ENCODE measurements around the gene COBLL1.

Gene COBLL1

GRCh38 chr2:164794432-164795231, 47.0 kb downstream of the COBLL1 start:
- POLR2A ChIA-PET = no interaction called here

GRCh38 chr2:164794016-164794415, 47.6 kb downstream of the COBLL1 start:
- Histone ChIP-seq H3K4me3 (ENCODE audit: low read depth, low read length) (no peak overlapping the region), H3K9me3 (ENCODE audit: control insufficient read depth, insufficient read depth, low read depth, low read length) (no peaks in the 10 kb centered on the region), H3K36me3 (ENCODE audit: control insufficient read depth in 2 of 2, insufficient read depth in 1 of 2, low read length in 2 of 2) (no peaks in the 10 kb centered on the region), H3K4me1 (ENCODE audit: control insufficient read depth, insufficient read depth, low read length) (peaks cover 12% of the 10 kb centered on the region), H3K27ac (ENCODE audit: extremely low read depth, low read depth, low read length) (no peak overlapping the region)
- TF ChIP-seq ZNF555 (tag by site-specific recombination; conservative IDR thresholded peaks at IDR 0.05) (no peak), ATF2 (tag by site-specific recombination; IDR thresholded peaks at IDR 0.05; ENCODE audit: low read depth) (no peak), ZNF37A (tag by site-specific recombination; IDR thresholded peaks at IDR 0.05) (no peak), ZNF571 (tag by site-specific recombination; IDR thresholded peaks at IDR 0.05) (no peak), OVOL3 (tag by site-specific recombination; IDR thresholded peaks at IDR 0.05) (no peak), PRDM1 (tag by site-specific recombination; IDR thresholded peaks at IDR 0.05) (no peak), BCL6B (tag by site-specific recombination; IDR thresholded peaks at IDR 0.05) (no peak), ZSCAN23 (tag by site-specific recombination; IDR thresholded peaks at IDR 0.05) (no peak), BCL11B (tag by site-specific recombination; IDR thresholded peaks at IDR 0.05; ENCODE audit: low read depth) (no peak), ZBTB1 (tag by site-specific recombination; IDR thresholded peaks at IDR 0.05) (no peak), ZNF404 (tag by site-specific recombination; IDR thresholded peaks at IDR 0.05) (no peak)
- TF ChIP-seq, protein P1, sequence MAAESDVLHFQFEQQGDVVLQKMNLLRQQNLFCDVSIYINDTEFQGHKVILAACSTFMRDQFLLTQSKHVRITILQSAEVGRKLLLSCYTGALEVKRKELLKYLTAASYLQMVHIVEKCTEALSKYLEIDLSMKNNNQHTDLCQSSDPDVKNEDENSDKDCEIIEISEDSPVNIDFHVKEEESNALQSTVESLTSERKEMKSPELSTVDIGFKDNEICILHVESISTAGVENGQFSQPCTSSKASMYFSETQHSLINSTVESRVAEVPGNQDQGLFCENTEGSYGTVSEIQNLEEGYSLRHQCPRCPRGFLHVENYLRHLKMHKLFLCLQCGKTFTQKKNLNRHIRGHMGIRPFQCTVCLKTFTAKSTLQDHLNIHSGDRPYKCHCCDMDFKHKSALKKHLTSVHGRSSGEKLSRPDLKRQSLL (tag by site-specific recombination; IDR thresholded peaks at IDR 0.05) = no peak
- ChIA-PET CTCF (interaction anchor here (0.5 kb wide), 1 partner anchor 48 kb away, joined by 3 read pairs; the partner anchor contains the start of gene COBLL1), POLR2A (no interaction called here)

More at GRCh38 chr2:164794432-164795231, 47.0 kb downstream of the COBLL1 start:
- H3K4me3 ChIP-seq (ENCODE audit: low read depth, low read length) = no peak overlapping the region
- H3K36me3 ChIP-seq (ENCODE audit: control insufficient read depth in 2 of 2, insufficient read depth in 1 of 2, low read length in 2 of 2) = no peaks in the 10 kb centered on the region
- H3K4me1 ChIP-seq (ENCODE audit: control insufficient read depth, insufficient read depth, low read length) = peaks cover 12% of the 10 kb centered on the region
- CTCF ChIA-PET = no interaction called here
- H3K27ac ChIP-seq (ENCODE audit: extremely low read depth, low read depth, low read length) = no peak overlapping the region
- TF ChIP-seq ZFHX2 (tag by site-specific recombination; conservative IDR thresholded peaks at IDR 0.05) (no peak), INSM2 (tag by site-specific recombination; IDR thresholded peaks at IDR 0.05) (no peak), PRDM4 (tag by site-specific recombination; IDR thresholded peaks at IDR 0.05) (no peak), TCF7L2 (IDR thresholded peaks at IDR 0.05; ENCODE audit: borderline replicate concordance, low read depth, low read length) (peak; percentile 40; the same call in 1 of the 2 replicates), ZNF311 (tag by site-specific recombination; IDR thresholded peaks at IDR 0.05; ENCODE audit: borderline replicate concordance) (no peak)
- TF ChIP-seq, protein P2, sequence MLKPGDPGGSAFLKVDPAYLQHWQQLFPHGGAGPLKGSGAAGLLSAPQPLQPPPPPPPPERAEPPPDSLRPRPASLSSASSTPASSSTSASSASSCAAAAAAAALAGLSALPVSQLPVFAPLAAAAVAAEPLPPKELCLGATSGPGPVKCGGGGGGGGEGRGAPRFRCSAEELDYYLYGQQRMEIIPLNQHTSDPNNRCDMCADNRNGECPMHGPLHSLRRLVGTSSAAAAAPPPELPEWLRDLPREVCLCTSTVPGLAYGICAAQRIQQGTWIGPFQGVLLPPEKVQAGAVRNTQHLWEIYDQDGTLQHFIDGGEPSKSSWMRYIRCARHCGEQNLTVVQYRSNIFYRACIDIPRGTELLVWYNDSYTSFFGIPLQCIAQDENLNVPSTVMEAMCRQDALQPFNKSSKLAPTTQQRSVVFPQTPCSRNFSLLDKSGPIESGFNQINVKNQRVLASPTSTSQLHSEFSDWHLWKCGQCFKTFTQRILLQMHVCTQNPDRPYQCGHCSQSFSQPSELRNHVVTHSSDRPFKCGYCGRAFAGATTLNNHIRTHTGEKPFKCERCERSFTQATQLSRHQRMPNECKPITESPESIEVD (tag by site-specific recombination; IDR thresholded peaks at IDR 0.05) = 0 out of 2 replicates have a peak, but pooled peaks have one; percentile 9
- no peaks in the 10 kb centered on the region for H3K9me3 ChIP-seq (ENCODE audit: control insufficient read depth, insufficient read depth, low read depth, low read length)

All from HEK293 (cell line).